DMS79 treated with DMSO at 0.1 percent for 48 hours (cell line): Measurements from ENCODE around the gene CGB1.
"Not testable (repeated sequence)": the region's sequence is repeated elsewhere in the genome, so short reads cannot be mapped to it uniquely, and the experiment has no call there.

Source experiments
- DNase-seq: peaks from one replicate; lab custom pipeline; 2025; lab: John Stamatoyannopoulos, UW

Gene CGB1

DNA sequence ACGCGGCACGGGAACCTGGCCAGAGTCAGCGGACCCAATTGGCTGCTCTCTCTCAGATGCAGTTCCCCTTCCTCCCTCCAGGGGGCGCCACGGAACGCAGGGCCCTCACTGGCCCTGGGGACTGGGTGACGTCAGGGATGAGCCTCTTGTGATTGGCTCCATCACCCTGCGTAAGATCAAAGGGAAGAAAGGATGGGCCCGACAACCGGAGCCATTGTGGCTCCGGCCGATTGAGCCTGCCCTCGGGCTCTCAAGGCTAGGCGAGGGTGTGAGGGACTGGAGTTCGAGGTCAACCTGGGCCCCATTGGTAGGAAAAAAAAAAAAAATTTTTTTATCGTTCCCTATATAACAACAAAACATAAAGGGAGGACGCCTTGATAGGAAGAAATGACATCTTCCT is at the start of gene CGB1:
Gene CGB1, minus strand, starts transcription at position 81 of the 400 bp plus-strand sequence. CDS start 184 bp downstream, outside the sequence.
- not testable (repeated sequence) for DNase-seq

GRCh38 chr19:49086296-49086695 is 49.6 kb upstream of the CGB1 start:
- DNase-seq = no peak

GRCh38 chr19:49085868-49086232 is 49.2 kb upstream of the CGB1 start:
- DNase-seq = no peak

DNA sequence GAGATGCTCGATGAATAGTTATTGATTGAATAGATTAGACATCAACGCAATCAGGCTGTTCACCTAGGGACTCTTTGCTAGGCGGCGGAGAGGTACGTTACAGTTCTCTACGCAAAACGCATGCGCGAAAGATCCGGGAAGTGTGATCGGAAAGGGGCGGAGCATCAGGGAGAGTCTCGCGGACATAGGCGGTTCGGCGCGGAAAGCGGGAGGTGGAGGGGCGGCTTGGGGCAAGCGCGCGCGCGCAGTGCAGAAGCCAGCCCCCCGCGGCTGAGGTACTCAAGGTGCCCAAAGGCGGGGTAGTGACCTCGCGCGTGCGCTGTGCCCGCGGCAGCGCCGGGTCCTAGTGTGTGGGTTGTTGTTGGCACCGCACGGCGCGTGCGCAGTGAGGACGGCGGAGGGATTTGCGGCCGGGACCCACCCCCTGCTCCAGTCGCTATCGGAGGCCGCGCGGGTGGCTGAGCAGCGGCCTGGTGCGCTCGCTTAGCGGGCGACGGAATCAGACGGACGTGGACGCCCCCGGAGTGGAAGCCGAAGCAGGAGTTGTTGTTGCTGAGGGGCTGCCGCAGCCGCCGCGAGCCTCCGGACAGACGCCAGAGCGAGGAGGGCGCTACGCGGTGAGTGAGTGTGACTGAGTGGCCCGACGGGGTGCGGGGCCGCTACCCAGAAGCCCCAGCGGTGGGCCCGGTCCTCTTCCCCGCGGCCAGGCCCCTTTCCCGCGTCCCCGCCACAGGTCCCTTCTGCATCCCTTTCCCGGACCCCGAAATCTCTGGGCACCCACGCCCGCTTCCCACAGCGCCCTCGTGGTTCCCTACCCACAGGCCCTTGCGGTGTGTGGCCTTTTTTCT is 48.5 kb upstream of the CGB1 start, which contains the start of gene SNRNP70:
Gene SNRNP70, plus strand, starts transcription at position 432 of the 848 bp plus-strand sequence. CDS start 964 bp downstream, outside the sequence.
- peak; percentile 98 for DNase-seq

- DNase-seq = no peak
Observed at GRCh38 chr19:49084206-49085019, 47.7 kb upstream of the CGB1 start.

DNA sequence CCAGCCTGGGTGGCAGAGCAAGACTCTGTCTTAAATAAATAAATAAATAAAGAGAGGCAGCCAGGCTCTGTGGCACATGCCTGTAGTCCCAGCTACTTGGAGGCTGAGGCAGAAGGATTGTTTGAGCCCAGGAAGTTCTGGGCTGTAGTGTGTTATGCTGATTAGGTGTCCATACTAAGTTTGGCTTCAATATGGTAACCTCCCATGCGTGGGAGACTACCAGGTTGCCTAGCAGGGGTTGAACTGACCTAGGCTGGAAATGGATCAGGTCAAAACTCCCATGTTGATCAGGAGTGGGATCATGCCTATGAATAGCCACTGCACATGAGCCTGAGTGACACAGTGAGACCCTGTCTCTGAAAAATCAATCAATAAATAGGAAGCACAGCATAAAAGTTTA is 44.6 kb upstream of the CGB1 start:
- DNase-seq = no peak

GRCh38 chr19:49080392-49080791 is 43.7 kb upstream of the CGB1 start:
- DNase-seq = no peak

GRCh38 chr19:49074869-49075268 is 38.2 kb upstream of the CGB1 start:
- DNase-seq = peak; percentile 50

GRCh38 chr19:49073514-49074378 is 37.1 kb upstream of the CGB1 start:
- DNase-seq = no peak

DNA sequence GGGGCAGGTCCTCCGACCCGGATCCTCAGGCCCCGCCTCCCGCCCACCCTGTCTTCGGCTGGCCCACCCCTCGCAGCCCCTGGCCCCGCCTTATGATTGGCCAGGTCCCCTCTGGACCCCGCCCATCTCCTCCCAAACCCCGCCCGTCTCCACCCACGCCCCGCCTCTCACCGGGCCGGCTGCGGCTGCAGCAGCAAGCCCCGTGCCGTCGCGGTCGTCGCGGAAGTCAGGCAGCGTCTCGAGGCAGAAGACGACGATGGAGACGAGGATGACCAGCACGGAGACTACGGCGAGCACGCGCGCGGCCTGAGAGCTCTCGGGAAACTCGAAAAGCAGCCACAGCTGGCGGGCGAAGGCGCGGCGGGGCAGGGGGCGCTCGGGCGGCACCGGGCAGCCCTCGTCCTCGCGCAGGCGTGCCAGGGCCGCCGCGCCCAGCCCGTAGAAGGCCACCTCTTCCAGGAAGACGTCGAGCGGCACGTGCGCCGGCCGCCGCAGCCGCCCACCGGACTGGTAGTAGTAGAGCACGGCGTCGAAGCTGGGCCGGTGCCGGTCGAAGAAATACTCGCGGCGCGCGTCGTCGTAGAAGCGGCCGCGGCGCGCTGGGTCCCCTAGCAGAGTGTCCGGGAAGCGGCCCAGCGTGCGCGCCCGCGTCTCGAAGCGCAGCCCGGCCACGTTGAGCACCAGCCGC is 35.3 kb upstream of the CGB1 start:
- DNase-seq = peak; percentile 9

DNA sequence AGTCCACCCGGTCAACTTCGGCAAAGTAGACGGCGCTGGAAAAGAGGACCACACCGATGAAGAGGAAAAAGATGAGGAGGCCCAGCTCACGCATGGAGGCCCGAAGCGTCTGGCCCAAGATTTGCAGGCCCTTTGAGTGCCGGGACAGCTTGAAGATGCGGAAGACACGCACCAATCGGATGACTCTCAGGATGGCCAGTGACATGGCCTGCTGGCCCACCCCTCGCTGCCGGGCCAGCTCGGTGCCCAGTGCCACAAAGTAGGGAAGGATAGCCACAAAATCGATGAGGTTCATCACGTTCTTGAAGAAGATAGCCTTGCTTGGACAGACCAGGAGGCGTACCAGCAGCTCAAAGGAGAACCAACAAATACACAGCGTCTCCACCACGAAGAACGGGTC is 33.7 kb upstream of the CGB1 start:
- DNase-seq = no peak

DNA sequence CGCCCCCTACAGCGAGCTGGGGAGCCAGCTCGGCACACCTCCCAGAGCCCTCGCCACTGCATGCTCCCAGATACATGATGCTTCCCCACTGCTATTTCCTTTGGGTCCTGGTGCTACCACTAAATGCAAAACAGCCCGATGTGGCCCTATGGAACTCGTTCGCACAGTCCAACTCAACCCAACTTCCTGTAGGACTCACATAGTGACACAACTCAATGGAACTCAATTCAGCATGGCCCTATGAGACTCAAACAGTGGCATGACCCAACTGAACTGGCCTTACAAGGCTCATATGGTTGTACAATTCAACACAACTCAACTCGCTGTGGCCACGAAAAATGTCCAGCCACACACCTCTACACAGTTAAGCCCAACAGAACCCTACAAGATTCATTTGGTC is 32.3 kb upstream of the CGB1 start:
- DNase-seq = no peak

GRCh38 chr19:49067554-49067953 is 30.9 kb upstream of the CGB1 start:
- no peak for DNase-seq

DNA sequence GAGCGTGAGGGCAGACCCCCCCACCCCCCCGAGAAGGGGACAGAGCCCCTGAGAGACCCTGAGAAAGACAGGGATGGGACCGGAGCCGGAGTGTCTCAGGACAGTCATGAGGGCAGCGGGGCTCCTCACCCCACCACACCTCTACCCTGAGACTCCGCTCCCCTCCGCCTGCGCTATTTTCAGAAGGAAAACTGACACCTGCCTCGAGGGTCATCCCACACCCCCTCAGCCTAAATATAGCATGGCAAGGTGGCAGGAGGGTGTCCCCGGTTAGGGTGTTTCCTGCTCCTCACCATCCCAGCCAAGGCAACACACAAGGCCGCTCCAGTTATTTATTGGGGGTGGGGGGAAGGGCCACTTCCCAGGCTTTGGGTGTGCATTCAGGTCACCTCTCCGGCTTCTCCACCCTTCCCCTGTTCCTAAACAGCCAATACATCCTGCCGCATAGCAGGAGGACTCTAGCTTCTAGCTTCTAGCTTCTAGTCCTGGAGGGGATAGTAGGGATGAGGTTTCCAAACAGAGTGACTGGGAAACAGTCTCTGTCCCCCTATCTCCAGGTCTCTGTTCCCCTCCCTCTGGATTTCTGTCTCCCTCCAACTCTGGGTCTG is 29.3 kb upstream of the CGB1 start:
- no peak for DNase-seq

DNA sequence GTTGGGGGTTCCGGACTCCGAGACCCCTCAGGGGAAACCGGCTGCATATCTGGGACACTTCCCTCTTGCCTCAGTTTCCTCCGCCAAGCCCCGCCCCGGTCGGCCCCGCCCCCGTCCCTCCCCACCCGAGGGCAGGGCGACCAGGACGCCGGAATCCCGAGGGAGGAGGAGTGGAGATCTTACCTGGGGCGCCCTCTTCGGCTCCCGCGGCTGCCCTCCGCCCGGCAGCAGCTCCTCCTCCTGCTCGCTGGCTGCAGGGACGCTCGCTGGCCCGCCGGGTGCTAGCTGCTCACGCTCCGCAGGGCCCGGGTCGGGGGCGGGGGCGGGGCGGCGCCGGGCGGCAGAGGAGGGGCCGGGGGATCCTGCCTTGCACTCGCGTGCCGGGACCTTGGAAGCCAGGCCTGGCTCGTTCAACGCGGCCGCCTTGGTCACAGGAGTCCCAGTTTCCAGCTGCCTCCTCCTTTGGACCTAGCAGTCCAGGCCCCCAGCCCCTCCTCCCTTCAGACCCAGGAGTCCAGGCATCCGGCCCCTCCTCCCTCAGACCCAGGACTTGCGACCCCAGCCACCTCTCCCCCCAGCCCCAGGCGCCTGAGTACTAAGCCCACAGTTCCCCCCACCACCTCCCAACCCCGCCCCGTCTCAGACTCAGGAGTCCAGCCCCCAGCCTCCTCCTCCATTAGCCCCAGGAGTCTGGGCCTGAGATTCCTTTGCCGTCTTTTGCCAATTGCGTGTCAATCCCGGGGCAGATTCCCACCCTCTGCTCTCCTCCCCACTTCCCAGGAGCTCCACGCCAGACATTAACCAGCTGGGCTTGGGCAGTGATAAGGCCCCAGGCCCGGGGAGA is 28.3 kb upstream of the CGB1 start, which contains the start of gene NTF4:
Gene NTF4, minus strand, starts transcription at position 51 of the 844 bp plus-strand sequence. CDS start 2,821 bp downstream, outside the sequence.
- DNase-seq = no peak

DNA sequence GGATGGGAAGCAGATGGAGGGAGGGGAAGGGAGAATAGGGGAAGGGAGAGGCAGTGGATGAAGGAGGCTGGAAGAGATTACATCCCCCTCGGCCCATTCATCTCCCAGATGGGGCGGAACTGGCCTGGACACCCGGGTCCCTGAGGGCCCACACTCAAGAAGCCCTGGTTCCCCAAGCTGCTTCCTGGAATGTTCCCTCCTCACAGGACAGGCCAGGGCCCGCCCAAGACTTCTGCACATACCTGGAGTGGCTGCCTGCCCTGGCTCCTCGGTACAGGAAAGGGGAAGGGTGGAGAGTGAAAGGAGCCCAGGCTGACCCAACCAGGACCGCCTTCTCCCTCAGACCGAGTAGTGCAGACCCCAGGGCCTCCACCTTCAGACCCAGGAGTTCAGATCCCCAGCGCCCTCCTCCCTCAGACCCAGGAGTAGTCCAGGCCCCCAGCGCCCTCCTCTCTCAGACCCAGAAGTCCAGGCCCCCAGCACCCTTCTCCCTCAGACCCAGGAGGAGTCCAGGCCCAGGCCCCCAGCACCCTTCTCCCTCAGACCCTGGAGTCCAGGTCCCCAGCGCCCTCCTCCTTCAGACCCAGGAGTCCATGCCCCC is 27.4 kb upstream of the CGB1 start:
- no peak for DNase-seq

- DNase-seq = no peak
Observed at GRCh38 chr19:49061445-49061844, 24.8 kb upstream of the CGB1 start.

DNA sequence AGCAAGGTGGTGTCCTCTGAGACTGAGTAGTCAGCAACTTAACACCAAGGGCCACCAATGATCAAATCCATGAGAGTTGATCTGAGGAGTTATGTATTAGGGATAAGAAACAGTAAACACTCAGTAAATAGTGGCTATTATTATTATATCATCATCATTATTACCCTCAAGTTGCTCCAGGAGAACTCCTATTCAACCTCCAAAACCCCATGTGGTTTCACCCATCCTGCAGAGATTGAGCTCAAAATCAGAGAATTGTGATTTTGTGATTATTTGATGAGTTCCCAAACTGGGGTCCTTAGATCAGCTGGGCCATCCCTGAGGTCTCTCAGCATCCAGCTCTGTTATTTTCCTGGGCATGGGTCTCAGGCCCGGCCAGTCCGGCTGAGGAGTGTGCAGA is 24.3 kb upstream of the CGB1 start:
- no peak for DNase-seq

DNA sequence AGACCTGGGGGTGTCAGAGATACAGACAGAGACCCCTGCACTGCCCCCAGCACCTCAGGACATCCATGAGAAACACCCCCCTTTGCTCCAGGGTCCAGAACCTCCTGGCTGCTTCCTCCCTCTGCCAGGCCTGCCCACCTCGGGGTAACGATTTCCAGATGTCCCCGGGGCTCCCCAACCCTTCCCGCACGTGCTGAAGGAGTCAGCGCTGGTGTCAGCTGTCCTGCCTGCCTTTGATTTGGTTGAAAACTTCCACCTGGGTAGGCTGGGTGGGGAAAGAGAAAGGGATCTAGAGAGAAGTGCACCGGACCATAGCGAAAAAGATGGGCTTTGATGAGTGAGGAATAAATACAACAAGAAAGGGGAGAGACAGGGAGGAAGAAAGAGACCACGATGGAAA is 22.4 kb upstream of the CGB1 start:
- no peak for DNase-seq

DNA sequence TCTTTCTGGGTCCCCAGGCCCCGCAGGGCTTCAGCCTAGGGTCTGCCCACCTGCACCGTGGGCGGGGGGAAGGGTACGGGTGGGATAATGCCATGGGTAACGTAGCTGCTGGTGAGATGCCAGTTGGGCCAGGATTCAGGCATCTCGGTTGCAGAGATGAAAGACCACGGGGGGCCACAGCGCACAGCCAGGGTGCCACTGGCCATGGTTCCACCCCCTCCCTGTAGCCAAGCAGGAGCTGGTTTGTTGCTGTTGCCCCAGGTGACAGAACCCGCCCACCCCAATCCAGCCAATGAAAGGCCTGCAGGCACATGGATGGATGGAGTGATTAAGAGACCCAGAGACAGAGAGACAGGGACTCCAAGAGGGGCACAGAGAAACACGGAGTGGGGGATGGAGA is 21.9 kb upstream of the CGB1 start:
- no peak for DNase-seq
